Measurements from ENCODE around the gene ZNG1A. TPM values are rescaled to one million over a fixed set of nuclear protein-coding genes. Genes with fewer than 3 reads are reported as not detected.
"Not testable (repeated sequence)": the region's sequence is repeated elsewhere in the genome, so short reads cannot be mapped to it uniquely, and the experiment has no call there.

The ZNG1A gene
- 10 to 100 TPM; 31.3 to 59.7 (median 51.8) TPM for polyA plus RNA-seq (ENCODE audit: insufficient read length in 10 of 10)
- long read RNA-seq, donor 1, transcript CBWD1-206 (3 exons, 1,731 nt) = major isoform, 20 of 70 reads
- long read RNA-seq, donor 1, transcript CBWD1-202 (15 exons, 1,706 nt) = minor isoform, 12 of 70 reads
- long read RNA-seq, donor 1, partial matches to known transcripts = 27 of 70 reads
- long read RNA-seq, donor 1, other reads (novel, unspliced or antisense) = 0 of 70 reads
- long read RNA-seq, donor 2, transcript CBWD1-206 (3 exons, 1,731 nt) = major isoform, 10 of 40 reads
- long read RNA-seq, donor 2, transcript CBWD1-205 (4 exons, 1,807 nt) = minor isoform, 6 of 40 reads
- long read RNA-seq, donor 2, transcript CBWD1-202 (15 exons, 1,706 nt) = minor isoform, 7 of 40 reads
- long read RNA-seq, donor 2, partial matches to known transcripts = 10 of 40 reads
- long read RNA-seq, donor 2, other reads (novel, unspliced or antisense) = 0 of 40 reads
- long read RNA-seq, donor 3 = 0 reads
- long read RNA-seq, donor 4, transcript CBWD1-202 (15 exons, 1,706 nt) = major isoform, 8 of 27 reads
- long read RNA-seq, donor 4, partial matches to known transcripts = 12 of 27 reads
- long read RNA-seq, donor 4, other reads (novel, unspliced or antisense) = 0 of 27 reads
- long read RNA-seq, donor 5, transcript CBWD1-206 (3 exons, 1,731 nt) = minor isoform, 5 of 21 reads
- long read RNA-seq, donor 5, transcript CBWD1-202 (15 exons, 1,706 nt) = major isoform, 7 of 21 reads
- long read RNA-seq, donor 5, partial matches to known transcripts = 5 of 21 reads
- long read RNA-seq, donor 5, other reads (novel, unspliced or antisense) = 0 of 21 reads
- long read RNA-seq, donor 6, transcript CBWD1-206 (3 exons, 1,731 nt) = major isoform, 24 of 76 reads
- long read RNA-seq, donor 6, transcript CBWD1-202 (15 exons, 1,706 nt) = minor isoform, 12 of 76 reads
- long read RNA-seq, donor 6, partial matches to known transcripts = 31 of 76 reads
- long read RNA-seq, donor 6, other reads (novel, unspliced or antisense) = 0 of 76 reads
- long read RNA-seq, donor 7, transcript CBWD1-202 (15 exons, 1,706 nt) = minor isoform, 6 of 22 reads
- long read RNA-seq, donor 7, transcript CBWD1-206 (3 exons, 1,731 nt) = major isoform, 9 of 22 reads
- long read RNA-seq, donor 7, partial matches to known transcripts = 0 of 22 reads
- long read RNA-seq, donor 7, other reads (novel, unspliced or antisense) = 0 of 22 reads
- long read RNA-seq, donor 8, transcript CBWD1-206 (3 exons, 1,731 nt) = minor isoform, 6 of 37 reads
- long read RNA-seq, donor 8, transcript CBWD1-202 (15 exons, 1,706 nt) = major isoform, 12 of 37 reads
- long read RNA-seq, donor 8, partial matches to known transcripts = 11 of 37 reads
- long read RNA-seq, donor 8, other reads (novel, unspliced or antisense) = 0 of 37 reads
- long read RNA-seq, donor 9, partial matches to known transcripts = 0 of 2 reads
- long read RNA-seq, donor 9, other reads (novel, unspliced or antisense) = 0 of 2 reads

GRCh38 chr9:178970-179383 lies at the start of gene ZNG1A:
TSS of gene ZNG1A (minus strand) at chr9:179056. CDS start at chr9:178969, 87 bp downstream.
- peak in 1 of 3 donors; percentile 59 for DNase-seq

DNA sequence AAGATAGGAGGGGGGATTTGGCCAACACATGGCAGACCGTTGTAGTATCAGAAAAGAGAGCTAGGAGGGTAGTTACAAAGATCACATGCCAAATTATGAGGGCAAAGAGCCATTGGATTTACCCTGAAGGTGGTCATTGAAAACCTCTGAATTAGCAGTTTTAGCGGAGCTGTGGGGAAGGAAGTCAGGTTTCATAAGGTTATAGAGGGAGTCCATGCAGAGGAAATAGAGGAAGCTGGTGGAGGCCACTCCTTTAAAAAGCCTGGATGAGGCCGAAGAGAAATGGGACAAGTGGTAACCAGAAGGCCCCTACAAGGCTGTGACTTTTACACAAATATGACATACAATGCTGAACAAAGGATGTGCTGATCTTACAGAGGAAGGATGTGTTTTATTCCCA lies 49.0 kb upstream of the ZNG1A start:
- DNase-seq = no peak

DNA sequence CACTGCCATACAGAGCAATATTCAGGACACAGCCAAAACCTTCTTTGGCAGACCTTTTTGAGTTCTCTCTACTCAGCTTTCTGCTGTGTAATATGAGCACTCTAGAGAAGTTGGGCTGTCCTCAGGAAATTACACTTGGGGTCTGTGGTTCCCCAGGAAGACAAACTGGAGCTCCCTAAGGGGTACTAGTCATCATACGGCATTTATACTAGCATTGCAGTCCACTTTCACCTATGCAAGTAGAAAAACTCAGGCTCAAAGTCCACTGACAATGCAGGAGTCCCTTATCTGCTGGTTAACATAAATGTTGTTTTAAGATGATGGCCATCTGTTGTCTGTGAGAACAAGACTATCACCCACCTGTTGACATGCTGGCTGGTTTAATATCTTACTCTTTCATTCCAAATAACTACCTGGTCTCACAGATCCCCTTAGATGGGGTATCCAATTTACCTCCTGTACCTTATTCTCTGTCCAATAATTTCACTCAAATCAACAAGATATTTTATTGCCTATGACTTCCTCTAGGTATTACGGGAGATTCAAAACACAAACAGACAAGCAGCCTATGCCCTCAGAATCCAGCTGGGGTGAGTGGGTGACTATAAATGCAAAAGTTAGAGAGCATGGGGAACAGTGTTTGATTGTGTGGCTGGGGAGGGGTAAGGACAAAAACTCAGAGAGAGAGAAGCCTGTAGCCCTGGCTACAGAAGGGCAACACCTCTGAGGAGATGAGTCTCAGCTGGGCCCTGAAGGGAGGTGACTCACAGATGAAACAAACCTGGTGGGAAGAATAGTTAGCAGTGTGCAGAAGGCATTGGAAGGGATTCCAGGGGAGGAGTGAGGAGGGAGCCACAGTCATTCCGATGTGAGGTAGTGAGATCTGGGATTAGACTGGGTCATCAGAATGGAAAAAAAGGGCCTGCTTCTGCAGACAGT lies 46.0 kb upstream of the ZNG1A start:
- no peak for DNase-seq

GRCh38 chr9:224026-224425 lies 45.2 kb upstream of the ZNG1A start:
- no peak for DNase-seq

GRCh38 chr9:223152-223551 lies 44.3 kb upstream of the ZNG1A start:
- no peak for DNase-seq

GRCh38 chr9:221989-222776 lies 43.3 kb upstream of the ZNG1A start:
- DNase-seq = no peak

DNA sequence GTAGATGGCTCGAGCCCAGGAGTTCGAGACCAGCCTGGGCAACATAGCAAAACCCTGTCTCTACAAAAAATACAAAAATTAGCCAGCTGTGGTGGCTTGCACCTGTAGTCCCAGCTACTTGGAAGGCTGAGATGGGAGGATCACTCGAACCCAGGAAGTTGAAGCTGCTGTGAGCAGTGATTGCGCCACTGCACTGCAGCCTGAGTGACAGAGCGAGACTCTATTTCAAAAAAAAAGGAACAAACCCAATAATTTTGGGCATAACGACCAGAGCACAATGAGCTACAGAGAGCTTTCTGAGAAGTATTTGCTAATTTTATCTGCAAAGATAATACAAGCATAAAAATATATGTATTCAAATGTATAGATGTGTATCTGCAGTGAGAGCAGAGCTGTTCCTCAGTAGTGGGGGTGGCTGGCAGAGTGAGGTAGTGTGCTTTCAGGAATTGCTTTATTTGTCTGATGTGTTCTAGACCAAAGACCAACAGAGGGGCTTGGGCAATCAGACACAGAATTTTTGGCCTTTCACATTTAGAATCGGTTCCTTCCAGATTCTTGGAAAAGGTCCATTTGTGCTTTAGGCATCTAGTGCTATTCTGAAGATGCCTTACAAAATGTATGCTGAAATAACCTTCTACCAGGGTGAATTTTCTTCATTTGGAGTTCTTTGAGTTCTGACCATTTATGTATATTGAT lies 41.0 kb upstream of the ZNG1A start:
- no peak for DNase-seq

DNA sequence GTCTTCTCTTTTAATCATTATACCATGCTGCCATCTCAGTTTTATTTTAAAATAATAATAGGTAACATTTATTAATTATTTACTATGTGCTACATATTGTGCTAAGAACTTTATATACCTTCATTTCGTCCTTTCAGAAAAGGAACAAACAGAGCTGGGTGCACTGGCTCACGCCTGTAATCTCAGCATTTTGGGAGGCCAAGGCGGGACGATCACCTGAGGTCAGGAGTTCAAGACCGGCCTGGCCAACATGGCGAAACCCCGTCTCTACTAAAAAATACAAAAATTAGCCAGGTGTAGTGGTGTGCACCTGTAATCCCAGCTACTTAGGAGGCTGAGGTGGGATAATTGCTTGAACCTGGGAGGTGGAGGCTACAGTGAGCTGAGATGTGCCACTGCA lies 40.2 kb upstream of the ZNG1A start:
- DNase-seq = not testable (repeated sequence)

- no peak for DNase-seq
These were observed 39.1 kb upstream of the ZNG1A start for GRCh38 chr9:217950-218349.

GRCh38 chr9:216866-217265 lies 38.0 kb upstream of the ZNG1A start:
- DNase-seq = no peak

GRCh38 chr9:215631-216155 lies 36.8 kb upstream of the ZNG1A start:
- DNase-seq = no peak

GRCh38 chr9:214648-215493 lies 36.0 kb upstream of the ZNG1A start, which contains the start of gene DOCK8:
TSS of gene DOCK8 (plus strand) at chr9:214865. CDS start at chr9:214977, 112 bp downstream.
- peak; percentile 22 to 83 (median 49) for DNase-seq

DNA sequence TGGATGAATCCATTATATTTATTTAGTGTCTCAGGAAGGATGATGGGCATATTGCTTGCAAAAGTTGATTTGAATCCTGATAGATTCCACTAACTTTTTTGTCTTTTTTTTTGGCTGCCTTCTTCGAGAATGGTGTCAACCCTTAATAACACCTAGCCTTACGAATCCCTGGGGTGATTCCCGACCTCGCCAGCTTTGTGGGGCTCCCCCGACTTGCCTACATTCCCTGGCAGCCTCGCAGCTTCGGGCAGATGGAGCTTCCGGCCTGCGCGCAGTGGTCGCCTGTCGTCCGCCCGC lies 35.4 kb upstream of the ZNG1A start:
- DNase-seq = no peak

GRCh38 chr9:213901-214300 lies 35.0 kb upstream of the ZNG1A start:
- DNase-seq = not testable (repeated sequence)

GRCh38 chr9:212297-212696 lies 33.4 kb upstream of the ZNG1A start:
- DNase-seq = peak in 1 of 3 donors; percentile 35

DNA sequence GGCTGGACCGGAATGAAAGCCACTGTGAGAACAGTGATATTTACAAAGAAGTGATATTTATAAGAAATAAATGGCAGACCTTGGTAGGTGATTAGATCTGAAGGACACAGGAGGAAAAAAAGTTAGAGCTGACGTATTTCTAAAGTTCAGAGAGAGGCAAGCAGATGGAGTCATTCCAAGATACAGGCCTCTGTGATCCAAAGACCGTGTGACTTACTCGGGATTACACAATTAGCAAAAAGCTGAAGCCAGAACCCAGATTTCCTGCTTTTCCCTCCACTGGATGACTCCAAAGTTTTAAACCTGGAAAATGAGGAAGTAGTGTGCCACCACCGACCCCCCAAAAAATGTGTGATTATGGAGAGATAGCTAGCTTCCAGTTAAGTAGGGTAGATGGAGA lies 32.7 kb upstream of the ZNG1A start:
- no peak for DNase-seq

DNA sequence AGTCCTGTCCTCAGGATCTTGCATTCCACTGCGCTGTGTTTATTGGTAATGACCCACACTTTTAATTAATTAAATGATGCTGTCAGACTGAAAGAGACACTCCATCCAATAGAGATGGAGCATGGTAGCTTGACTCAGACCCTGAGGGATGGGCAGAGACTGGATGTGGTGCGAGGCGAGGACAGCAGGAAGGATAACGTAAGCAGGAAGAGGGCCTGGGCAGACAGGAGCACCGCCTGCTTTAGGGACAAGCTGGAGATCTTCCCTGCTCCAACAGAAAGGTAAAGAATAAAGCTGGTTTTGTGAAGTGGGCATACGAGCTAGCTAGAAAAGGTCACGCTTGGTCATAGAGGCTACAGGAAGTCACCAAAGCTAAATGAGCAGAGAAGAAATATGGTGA lies 32.2 kb upstream of the ZNG1A start:
- no peak for DNase-seq

Measured in muscle of back (tissue), 13 donors.